OCI-LY7 (cell line): ENCODE results near the gene CALN1. TPM values are rescaled to one million over a fixed set of nuclear protein-coding genes. Genes with fewer than 3 reads are reported as not detected.

Source experiments
- BruUV-seq: library from RNA; stranded (reverse); fragments of 400-500 nt; replicated peaks from 2 replicates; lab custom pipeline; 2021; lab: Mats Ljungman, UMichigan
- CTCF ChIA-PET: fragments of 300-600 bp; sonication (Branson Sonifier 250); formaldehyde crosslinking; loops from one replicate; lab custom pipeline; 2022; ENCODE audit warnings: antibody characterized with exemption; ENCODE audit not compliant: unreplicated experiment; lab: Charles Lee
- POLR2A ChIA-PET: fragments of 300-600 bp; sonication (Branson Sonifier 250); formaldehyde crosslinking; loops from one replicate; lab custom pipeline; 2022; ENCODE audit warnings: antibody characterized with exemption; lab: Charles Lee
- DNase-seq: peaks from one replicate; pipeline ENCODE4 v3.0.0-alpha.2; 2015; ENCODE audit warnings: low spot score
- H2AFZ ChIP-seq: fragments of 200-600 bp; sonication (generic), shearing (Covaris generic); 2 replicates; pipeline ENCODE4 v1.6.1; 2014; ENCODE audit warnings: mild to moderate bottlenecking, antibody characterized with exemption, low read length, moderate library complexity
- H3K27ac ChIP-seq: fragments of 200-600 bp; sonication (generic); 2 replicates; pipeline ENCODE4 v1.5.1; 2014; ENCODE audit warnings: mixed run types, low read depth, mild to moderate bottlenecking, moderate library complexity, low read length, inconsistent platforms; ENCODE audit not compliant: poor library complexity, severe bottlenecking
- H3K36me3 ChIP-seq: fragments of 200-600 bp; sonication (generic); 2 replicates; pipeline ENCODE4 v1.6.1; 2014; ENCODE audit warnings: mild to moderate bottlenecking, antibody characterized with exemption, low read length, moderate library complexity, mixed read lengths; ENCODE audit not compliant: insufficient read depth
- H3K4me1 ChIP-seq: fragments of 200-600 bp; sonication (generic); 2 replicates; pipeline ENCODE4 v1.5.1; 2014; ENCODE audit warnings: mild to moderate bottlenecking, low read length; ENCODE audit not compliant: insufficient read depth, poor library complexity, severe bottlenecking
- H3K4me2 ChIP-seq: fragments of 200-600 bp; sonication (generic); 2 replicates; pipeline ENCODE4 v1.6.1; 2014; ENCODE audit warnings: mild to moderate bottlenecking, low read length
- H3K4me3 ChIP-seq: fragments of 200-600 bp; sonication (generic); 2 replicates; pipeline ENCODE4 v1.5.1; 2014; ENCODE audit warnings: mild to moderate bottlenecking, low read depth, low read length; ENCODE audit not compliant: poor library complexity, severe bottlenecking
- H3K79me2 ChIP-seq: fragments of 200-600 bp; sonication (generic); 2 replicates; pipeline ENCODE4 v1.6.1; 2016; ENCODE audit warnings: low read depth, mild to moderate bottlenecking, low read length, moderate library complexity, mixed read lengths; ENCODE audit not compliant: insufficient read depth
- H3K9me2 ChIP-seq: fragments of 200-600 bp; sonication (generic); 2 replicates; pipeline ENCODE4 v1.6.1; 2016; ENCODE audit warnings: mild to moderate bottlenecking, low read length, mixed read lengths; ENCODE audit not compliant: insufficient read depth
- H3K9me3 ChIP-seq: fragments of 200-600 bp; sonication (generic); 2 replicates; pipeline ENCODE4 v1.6.1; 2014; ENCODE audit warnings: mild to moderate bottlenecking, mixed run types, low read length, mixed read lengths
- H4K20me1 ChIP-seq: fragments of 200-600 bp; sonication (generic); 2 replicates; pipeline ENCODE4 v1.6.1; 2014; ENCODE audit warnings: mild to moderate bottlenecking, antibody characterized with exemption, low read length, moderate library complexity, mixed read lengths; ENCODE audit not compliant: insufficient read depth
- CTCF ChIP-seq: fragments of 200-600 bp; sonication (generic); conservative IDR thresholded peaks from 2 replicates; pipeline ENCODE4 v1.5.1; 2014; ENCODE audit warnings: mild to moderate bottlenecking, antibody characterized with exemption, low read length, moderate library complexity, mixed read lengths
- EZH2phosphoT487 ChIP-seq: fragments of 200-600 bp; sonication (generic); IDR thresholded peaks from 2 replicates; pipeline ENCODE4 v1.6.1; 2018; ENCODE audit warnings: low read depth, borderline replicate concordance, mild to moderate bottlenecking, mixed run types, antibody characterized with exemption, low read length, moderate library complexity, mixed read lengths
- intact Hi-C: fragments of 100-400 bp; cut with micrococcal nuclease; formaldehyde crosslinking; loops from one replicate; pipeline ENCODE4 v1.10.0; 2022; ENCODE audit not compliant: unreplicated experiment
- total RNA-seq, 2 experiments: library from RNA; depleted of rRNA in 1 of 2; stranded (reverse); fragments of >200 nt in 1 of 2; shearing (Covaris generic) in 1 of 2; gene quantifications; 2 replicates each; pipeline ENCODE4 v1.2.3, GENCODE V29; 2014 to 2022

Gene CALN1
- total RNA-seq, 2 experiments from 2014 or later, result not detected

- no TSS peak for BruUV-seq
Observed at GRCh38 chr7:71984348-71984747, 427.8 kb downstream of the CALN1 start.

GRCh38 chr7:71982851-71983250, 429.3 kb downstream of the CALN1 start:
- H3K4me2 ChIP-seq, result no peak overlapping the region
- TF ChIP-seq CTCF, result no peak
- no peak for TF ChIP-seq EZH2phosphoT487
- H2AFZ ChIP-seq, result no peak overlapping the region
- H4K20me1 ChIP-seq, result no peaks in the 10 kb centered on the region
- H3K4me3 ChIP-seq, result no peak overlapping the region
- ChIA-PET CTCF (no interaction called here), POLR2A (no interaction called here)
- H3K9me2 ChIP-seq, result no peaks in the 10 kb centered on the region
- H3K9me3 ChIP-seq, result no peaks in the 10 kb centered on the region
- H3K27ac ChIP-seq, result no peak overlapping the region
- DNase-seq, result no peak
- H3K36me3 ChIP-seq, result no peaks in the 10 kb centered on the region
- no peaks in the 10 kb centered on the region for H3K4me1 ChIP-seq
- H3K79me2 ChIP-seq, result no peaks in the 10 kb centered on the region
- BruUV-seq, result no TSS peak
- intact Hi-C loops, result no loop called here

More at GRCh38 chr7:71984348-71984747, 427.8 kb downstream of the CALN1 start:
- Histone ChIP-seq H3K36me3 (no peaks in the 10 kb centered on the region), H3K4me2 (no peak overlapping the region), H3K9me3 (no peaks in the 10 kb centered on the region), H4K20me1 (no peaks in the 10 kb centered on the region), H3K4me3 (no peak overlapping the region), H3K9me2 (no peaks in the 10 kb centered on the region), H2AFZ (no peak overlapping the region), H3K4me1 (no peaks in the 10 kb centered on the region), H3K79me2 (no peaks in the 10 kb centered on the region), H3K27ac (no peak overlapping the region)
- intact Hi-C loops, result no loop called here
- TF ChIP-seq EZH2phosphoT487 (no peak), CTCF (no peak)
- ChIA-PET CTCF (no interaction called here), POLR2A (no interaction called here)
- DNase-seq, result no peak

GRCh38 chr7:71976645-71977044, 435.5 kb downstream of the CALN1 start:
- TF ChIP-seq EZH2phosphoT487 (no peak), CTCF (no peak)
- POLR2A ChIA-PET, result no interaction called here

More at GRCh38 chr7:71976645-71977044, 435.5 kb downstream of the CALN1 start:
- Histone ChIP-seq H3K79me2 (no peaks in the 10 kb centered on the region), H4K20me1 (no peaks in the 10 kb centered on the region), H2AFZ (no peak overlapping the region), H3K9me2 (no peaks in the 10 kb centered on the region), H3K9me3 (no peaks in the 10 kb centered on the region), H3K36me3 (no peaks in the 10 kb centered on the region), H3K4me3 (no peak overlapping the region), H3K27ac (no peak overlapping the region), H3K4me2 (no peak overlapping the region), H3K4me1 (no peaks in the 10 kb centered on the region)
- BruUV-seq, result no TSS peak
- CTCF ChIA-PET, result no interaction called here
- no peak for DNase-seq
- intact Hi-C loops, result no loop called here
